H1 (cell line): ENCODE data around the gene TBCB. TPM values are rescaled to one million over a fixed set of nuclear protein-coding genes. Genes with fewer than 3 reads are reported as not detected.

Experiments
- ASH2L ChIP-seq: fragments of 200-600, 300-600 bp; sonication (generic); IDR thresholded peaks from one replicate; pipeline ENCODE4 v1.7.1; 2017; ENCODE audit warnings: low read length
- BACH1 ChIP-seq: IDR thresholded peaks from 2 replicates; pipeline ENCODE4 v1.6.1; 2012; ENCODE audit warnings: low read length, improper control_type of control experiment
- CHD2 ChIP-seq: IDR thresholded peaks from 2 replicates; pipeline ENCODE4 v1.6.1; 2012; ENCODE audit warnings: low read length, improper control_type of control experiment
- EP300 ChIP-seq, 2 experiments: IDR thresholded peaks; 1 replicate in 1 of 2; 2 replicates in 1 of 2; pipeline ENCODE4 v1.6.1; 2011 to 2012; ENCODE audit warnings: low read depth in 2 of 2, low read length in 2 of 2, mild to moderate bottlenecking in 2 of 2, borderline replicate concordance in 1 of 2, inconsistent platforms in 1 of 2, moderate library complexity in 1 of 2
- JUN ChIP-seq: IDR thresholded peaks from 2 replicates; pipeline ENCODE4 v1.6.1; 2011; ENCODE audit warnings: low read depth, mild to moderate bottlenecking, improper control_type of control experiment, low read length
- JUND ChIP-seq: IDR thresholded peaks from 2 replicates; pipeline ENCODE4 v1.6.1; 2011; ENCODE audit warnings: mild to moderate bottlenecking, improper control_type of control experiment, low read length
- KDM1A ChIP-seq: fragments of 200-600, 300-600 bp; sonication (generic); IDR thresholded peaks from 2 replicates; pipeline ENCODE4 v1.7.1; 2016; ENCODE audit warnings: mild to moderate bottlenecking, low read length, borderline replicate concordance
- SIRT6 ChIP-seq: IDR thresholded peaks from one replicate; pipeline ENCODE4 v1.7.1; 2012; ENCODE audit warnings: low read length, inconsistent platforms
- SP1 ChIP-seq: IDR thresholded peaks from 2 replicates; pipeline ENCODE4 v1.6.1; 2011; ENCODE audit warnings: low read depth, low read length
- SP2 ChIP-seq: IDR thresholded peaks from 2 replicates; pipeline ENCODE4 v1.6.1; 2012; ENCODE audit warnings: mild to moderate bottlenecking, low read length, inconsistent platforms
- polyA plus RNA-seq, 7 experiments: library from polyadenylated mRNA; depleted of rRNA in 3 of 7; stranded (reverse) in 5 of 7; unstranded in 2 of 7; fragments of >200 nt in 5 of 7; fragments of 200-250 nt in 2 of 7; gene quantifications; 1 replicate in 5 of 7; 2 replicates in 1 of 7; 4 replicates in 1 of 7; pipeline versions ENCODE4 v1.2.1 to v1.2.3, GENCODE V29; 2011 to 2013; ENCODE audit warnings: missing spikeins in 2 of 7, mixed read lengths in 2 of 7
- total RNA-seq: library from RNA; stranded (reverse); fragmentation: NEBNext Ultra II Directional; extraction: Animal tissue kit (Norgen Biotek cat#: 25700); gene quantifications from 2 replicates; pipeline ENCODE4 v1.2.1, GENCODE V29; 2021
- TF ChIP-seq, protein P1 (sequence below): fragments of 300-600 bp; sonication (generic); IDR thresholded peaks from 2 replicates; pipeline ENCODE4 v1.7.1; 2012; ENCODE audit warnings: low read length, moderate library complexity, mild to moderate bottlenecking, inconsistent platforms; ENCODE audit not compliant: insufficient replicate concordance
- TF ChIP-seq, protein P2 (sequence below): IDR thresholded peaks from 2 replicates; pipeline ENCODE4 v1.6.1; 2011; ENCODE audit warnings: low read length, improper control_type of control experiment

The TBCB gene
- total and polyA plus RNA-seq, 2 of the 8 experiments (the other 6 are each of a cell fraction or from before 2014, with no cell fraction given): 153 to 286 TPM

DNA sequence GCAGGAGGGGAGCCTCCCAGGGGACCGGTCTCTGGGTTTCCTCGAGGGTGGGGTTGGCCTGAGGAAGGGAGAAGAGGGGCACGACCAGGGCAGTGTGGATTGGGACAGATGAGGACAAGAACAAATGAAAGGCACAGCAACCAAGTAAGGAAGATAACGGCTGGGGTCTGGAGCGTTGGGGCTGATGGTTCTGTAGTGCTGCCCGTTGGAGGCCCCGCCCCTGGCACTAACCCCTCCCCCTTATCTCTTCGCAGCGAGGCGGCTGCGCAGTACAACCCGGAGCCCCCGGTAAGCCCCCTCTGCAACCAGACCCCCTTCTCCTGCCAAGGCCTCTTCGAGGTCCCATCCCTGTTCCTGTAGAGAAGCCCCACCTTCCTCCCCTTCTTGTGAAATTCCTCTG lies 26.8 kb downstream of the TBCB start (continued):
- TF ChIP-seq, protein P1, sequence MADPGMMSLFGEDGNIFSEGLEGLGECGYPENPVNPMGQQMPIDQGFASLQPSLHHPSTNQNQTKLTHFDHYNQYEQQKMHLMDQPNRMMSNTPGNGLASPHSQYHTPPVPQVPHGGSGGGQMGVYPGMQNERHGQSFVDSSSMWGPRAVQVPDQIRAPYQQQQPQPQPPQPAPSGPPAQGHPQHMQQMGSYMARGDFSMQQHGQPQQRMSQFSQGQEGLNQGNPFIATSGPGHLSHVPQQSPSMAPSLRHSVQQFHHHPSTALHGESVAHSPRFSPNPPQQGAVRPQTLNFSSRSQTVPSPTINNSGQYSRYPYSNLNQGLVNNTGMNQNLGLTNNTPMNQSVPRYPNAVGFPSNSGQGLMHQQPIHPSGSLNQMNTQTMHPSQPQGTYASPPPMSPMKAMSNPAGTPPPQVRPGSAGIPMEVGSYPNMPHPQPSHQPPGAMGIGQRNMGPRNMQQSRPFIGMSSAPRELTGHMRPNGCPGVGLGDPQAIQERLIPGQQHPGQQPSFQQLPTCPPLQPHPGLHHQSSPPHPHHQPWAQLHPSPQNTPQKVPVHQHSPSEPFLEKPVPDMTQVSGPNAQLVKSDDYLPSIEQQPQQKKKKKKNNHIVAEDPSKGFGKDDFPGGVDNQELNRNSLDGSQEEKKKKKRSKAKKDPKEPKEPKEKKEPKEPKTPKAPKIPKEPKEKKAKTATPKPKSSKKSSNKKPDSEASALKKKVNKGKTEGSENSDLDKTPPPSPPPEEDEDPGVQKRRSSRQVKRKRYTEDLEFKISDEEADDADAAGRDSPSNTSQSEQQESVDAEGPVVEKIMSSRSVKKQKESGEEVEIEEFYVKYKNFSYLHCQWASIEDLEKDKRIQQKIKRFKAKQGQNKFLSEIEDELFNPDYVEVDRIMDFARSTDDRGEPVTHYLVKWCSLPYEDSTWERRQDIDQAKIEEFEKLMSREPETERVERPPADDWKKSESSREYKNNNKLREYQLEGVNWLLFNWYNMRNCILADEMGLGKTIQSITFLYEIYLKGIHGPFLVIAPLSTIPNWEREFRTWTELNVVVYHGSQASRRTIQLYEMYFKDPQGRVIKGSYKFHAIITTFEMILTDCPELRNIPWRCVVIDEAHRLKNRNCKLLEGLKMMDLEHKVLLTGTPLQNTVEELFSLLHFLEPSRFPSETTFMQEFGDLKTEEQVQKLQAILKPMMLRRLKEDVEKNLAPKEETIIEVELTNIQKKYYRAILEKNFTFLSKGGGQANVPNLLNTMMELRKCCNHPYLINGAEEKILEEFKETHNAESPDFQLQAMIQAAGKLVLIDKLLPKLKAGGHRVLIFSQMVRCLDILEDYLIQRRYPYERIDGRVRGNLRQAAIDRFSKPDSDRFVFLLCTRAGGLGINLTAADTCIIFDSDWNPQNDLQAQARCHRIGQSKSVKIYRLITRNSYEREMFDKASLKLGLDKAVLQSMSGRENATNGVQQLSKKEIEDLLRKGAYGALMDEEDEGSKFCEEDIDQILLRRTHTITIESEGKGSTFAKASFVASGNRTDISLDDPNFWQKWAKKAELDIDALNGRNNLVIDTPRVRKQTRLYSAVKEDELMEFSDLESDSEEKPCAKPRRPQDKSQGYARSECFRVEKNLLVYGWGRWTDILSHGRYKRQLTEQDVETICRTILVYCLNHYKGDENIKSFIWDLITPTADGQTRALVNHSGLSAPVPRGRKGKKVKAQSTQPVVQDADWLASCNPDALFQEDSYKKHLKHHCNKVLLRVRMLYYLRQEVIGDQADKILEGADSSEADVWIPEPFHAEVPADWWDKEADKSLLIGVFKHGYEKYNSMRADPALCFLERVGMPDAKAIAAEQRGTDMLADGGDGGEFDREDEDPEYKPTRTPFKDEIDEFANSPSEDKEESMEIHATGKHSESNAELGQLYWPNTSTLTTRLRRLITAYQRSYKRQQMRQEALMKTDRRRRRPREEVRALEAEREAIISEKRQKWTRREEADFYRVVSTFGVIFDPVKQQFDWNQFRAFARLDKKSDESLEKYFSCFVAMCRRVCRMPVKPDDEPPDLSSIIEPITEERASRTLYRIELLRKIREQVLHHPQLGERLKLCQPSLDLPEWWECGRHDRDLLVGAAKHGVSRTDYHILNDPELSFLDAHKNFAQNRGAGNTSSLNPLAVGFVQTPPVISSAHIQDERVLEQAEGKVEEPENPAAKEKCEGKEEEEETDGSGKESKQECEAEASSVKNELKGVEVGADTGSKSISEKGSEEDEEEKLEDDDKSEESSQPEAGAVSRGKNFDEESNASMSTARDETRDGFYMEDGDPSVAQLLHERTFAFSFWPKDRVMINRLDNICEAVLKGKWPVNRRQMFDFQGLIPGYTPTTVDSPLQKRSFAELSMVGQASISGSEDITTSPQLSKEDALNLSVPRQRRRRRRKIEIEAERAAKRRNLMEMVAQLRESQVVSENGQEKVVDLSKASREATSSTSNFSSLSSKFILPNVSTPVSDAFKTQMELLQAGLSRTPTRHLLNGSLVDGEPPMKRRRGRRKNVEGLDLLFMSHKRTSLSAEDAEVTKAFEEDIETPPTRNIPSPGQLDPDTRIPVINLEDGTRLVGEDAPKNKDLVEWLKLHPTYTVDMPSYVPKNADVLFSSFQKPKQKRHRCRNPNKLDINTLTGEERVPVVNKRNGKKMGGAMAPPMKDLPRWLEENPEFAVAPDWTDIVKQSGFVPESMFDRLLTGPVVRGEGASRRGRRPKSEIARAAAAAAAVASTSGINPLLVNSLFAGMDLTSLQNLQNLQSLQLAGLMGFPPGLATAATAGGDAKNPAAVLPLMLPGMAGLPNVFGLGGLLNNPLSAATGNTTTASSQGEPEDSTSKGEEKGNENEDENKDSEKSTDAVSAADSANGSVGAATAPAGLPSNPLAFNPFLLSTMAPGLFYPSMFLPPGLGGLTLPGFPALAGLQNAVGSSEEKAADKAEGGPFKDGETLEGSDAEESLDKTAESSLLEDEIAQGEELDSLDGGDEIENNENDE: no peak
- TF ChIP-seq SP1: no peak
- no peak for TF ChIP-seq JUN
- no peak for TF ChIP-seq ASH2L
- no peak for TF ChIP-seq SP2
- no peak for TF ChIP-seq EP300 (IDR thresholded peaks at IDR 0.05; ENCODE audit: borderline replicate concordance in 1 of 2, low read depth in 2 of 2, low read length in 2 of 2)
- no peak for TF ChIP-seq KDM1A
- no peak for TF ChIP-seq SIRT6
- TF ChIP-seq, protein P2, sequence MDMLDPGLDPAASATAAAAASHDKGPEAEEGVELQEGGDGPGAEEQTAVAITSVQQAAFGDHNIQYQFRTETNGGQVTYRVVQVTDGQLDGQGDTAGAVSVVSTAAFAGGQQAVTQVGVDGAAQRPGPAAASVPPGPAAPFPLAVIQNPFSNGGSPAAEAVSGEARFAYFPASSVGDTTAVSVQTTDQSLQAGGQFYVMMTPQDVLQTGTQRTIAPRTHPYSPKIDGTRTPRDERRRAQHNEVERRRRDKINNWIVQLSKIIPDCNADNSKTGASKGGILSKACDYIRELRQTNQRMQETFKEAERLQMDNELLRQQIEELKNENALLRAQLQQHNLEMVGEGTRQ: no peak
- TF ChIP-seq BACH1: no peak
- no peak for TF ChIP-seq CHD2
- TF ChIP-seq JUND: no peak
